NCI-H1436 (cell line): ENCODE results near the gene KRTAP12-4.
"Not testable (repeated sequence)": the region's sequence is repeated elsewhere in the genome, so short reads cannot be mapped to it uniquely, and the experiment has no call there.

ENCODE experiments used
- DNase-seq: peaks from one replicate; lab custom pipeline; 2025; lab: John Stamatoyannopoulos, UW

KRTAP12-4 gene

GRCh38 chr21:44610157-44610843, 44.2 kb downstream of the KRTAP12-4 start:
- DNase-seq: not testable (repeated sequence)

DNA sequence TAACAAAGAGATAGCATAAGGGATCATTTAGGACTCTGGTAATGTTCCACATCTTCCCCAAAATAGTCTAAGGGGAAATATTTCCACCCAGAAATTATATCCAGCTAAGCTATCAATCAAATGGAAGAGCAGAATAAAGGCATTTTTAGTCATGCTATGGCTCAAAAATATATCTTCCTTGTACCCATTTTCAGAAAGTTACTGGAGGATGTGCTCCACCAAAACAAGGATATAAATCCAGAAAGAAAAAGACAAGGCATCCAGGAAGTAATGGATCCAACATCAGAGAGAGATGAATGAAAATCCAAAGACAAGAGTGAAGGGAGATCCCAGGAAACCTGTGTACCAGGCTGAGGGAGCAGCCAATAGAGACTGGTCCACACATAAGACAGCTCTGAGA, 45.3 kb downstream of the KRTAP12-4 start:
- no peak for DNase-seq

GRCh38 chr21:44606495-44606894, 48.0 kb downstream of the KRTAP12-4 start:
- DNase-seq: no peak
